ENCODE results near the gene WWOX. TPM values are rescaled to one million over a fixed set of nuclear protein-coding genes. Genes with fewer than 3 reads are reported as not detected.

The WWOX gene
- total RNA-seq, 1 experiment from 2014 or later = 15.6 TPM

- no peak overlapping the region for H3K27ac ChIP-seq (ENCODE audit: insufficient read length, low read depth, low read length)
- no peaks in the 10 kb centered on the region for H3K79me2 ChIP-seq (ENCODE audit: insufficient read depth, low read length)
- no peak overlapping the region for H3K27ac Mint-ChIP-seq
- H3K18ac ChIP-seq (ENCODE audit: insufficient read length, low read depth, low read length) = no peak overlapping the region
- TF ChIP-seq, protein P1, sequence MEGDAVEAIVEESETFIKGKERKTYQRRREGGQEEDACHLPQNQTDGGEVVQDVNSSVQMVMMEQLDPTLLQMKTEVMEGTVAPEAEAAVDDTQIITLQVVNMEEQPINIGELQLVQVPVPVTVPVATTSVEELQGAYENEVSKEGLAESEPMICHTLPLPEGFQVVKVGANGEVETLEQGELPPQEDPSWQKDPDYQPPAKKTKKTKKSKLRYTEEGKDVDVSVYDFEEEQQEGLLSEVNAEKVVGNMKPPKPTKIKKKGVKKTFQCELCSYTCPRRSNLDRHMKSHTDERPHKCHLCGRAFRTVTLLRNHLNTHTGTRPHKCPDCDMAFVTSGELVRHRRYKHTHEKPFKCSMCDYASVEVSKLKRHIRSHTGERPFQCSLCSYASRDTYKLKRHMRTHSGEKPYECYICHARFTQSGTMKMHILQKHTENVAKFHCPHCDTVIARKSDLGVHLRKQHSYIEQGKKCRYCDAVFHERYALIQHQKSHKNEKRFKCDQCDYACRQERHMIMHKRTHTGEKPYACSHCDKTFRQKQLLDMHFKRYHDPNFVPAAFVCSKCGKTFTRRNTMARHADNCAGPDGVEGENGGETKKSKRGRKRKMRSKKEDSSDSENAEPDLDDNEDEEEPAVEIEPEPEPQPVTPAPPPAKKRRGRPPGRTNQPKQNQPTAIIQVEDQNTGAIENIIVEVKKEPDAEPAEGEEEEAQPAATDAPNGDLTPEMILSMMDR (conservative IDR thresholded peaks at IDR 0.05) = no peak
- H3K4ac ChIP-seq (ENCODE audit: low read depth, low read length) = no peak overlapping the region
- no peaks in the 10 kb centered on the region for H4K20me1 ChIP-seq (ENCODE audit: control insufficient read depth, insufficient read depth, insufficient read length)
- H2BK120ac ChIP-seq (ENCODE audit: low read depth, low read length, poor library complexity, severe bottlenecking) = no peak overlapping the region
- no peak overlapping the region for H4K91ac ChIP-seq (ENCODE audit: insufficient read length, low read depth, low read length)
- H3K4me3 Mint-ChIP-seq = no peak overlapping the region
- no peak overlapping the region for H3K9ac ChIP-seq (ENCODE audit: extremely low read depth, insufficient read length, low read length)
- no peak overlapping the region for H3K23ac ChIP-seq (ENCODE audit: insufficient read length, low read depth, low read length)
- H3K27me3 ChIP-seq (ENCODE audit: insufficient read depth, low read length) = no peaks in the 10 kb centered on the region
- no peak overlapping the region for H3K56ac ChIP-seq (ENCODE audit: insufficient read length, low read depth, low read length)
- H2BK12ac ChIP-seq (ENCODE audit: insufficient read length, low read depth, low read length) = no peak overlapping the region
- H2AK5ac ChIP-seq (ENCODE audit: insufficient read length, low read length) = no peak overlapping the region
- H3K36me3 Mint-ChIP-seq (ENCODE audit: insufficient read depth in 1 of 3, low read depth in 3 of 3) = peaks cover 0 to 1% (median 0%) of the 10 kb centered on the region in 3 experiments; a peak in 2 of 7 replicates
- no peak overlapping the region for H3K4me2 ChIP-seq (ENCODE audit: insufficient read depth, insufficient read length, low read length)
- no peaks in the 10 kb centered on the region for H3K4me1 Mint-ChIP-seq
- H2BK20ac ChIP-seq (ENCODE audit: low read depth, low read length, poor library complexity, severe bottlenecking) = no peak overlapping the region
- no peaks in the 10 kb centered on the region for H3K27me3 Mint-ChIP-seq (ENCODE audit: low read depth)
- H4K5ac ChIP-seq (ENCODE audit: insufficient read length, low read depth, low read length) = no peak overlapping the region
- H3K4me1 ChIP-seq (ENCODE audit: insufficient read depth, low read length) = no peaks in the 10 kb centered on the region
- H2AFZ ChIP-seq (ENCODE audit: low read length) = no peak overlapping the region
- H3K9me3 ChIP-seq (ENCODE audit: control insufficient read depth, low read depth, low read length) = no peaks in the 10 kb centered on the region
- no peak overlapping the region for H4K8ac ChIP-seq (replicated peaks; ENCODE audit: insufficient read length, low read depth, low read length)
- H2BK15ac ChIP-seq (ENCODE audit: low read depth, low read length) = no peak overlapping the region
- H2BK5ac ChIP-seq (ENCODE audit: insufficient read length, low read length) = no peak overlapping the region
- no CpG with 5 or more reads among the region's 4 CpGs for WGBS (ENCODE audit: extremely low coverage, insufficient read length, low lambda C conversion rate)
- no peaks in the 10 kb centered on the region for H3K79me1 ChIP-seq (ENCODE audit: insufficient read depth, low read depth, low read length, poor library complexity, severe bottlenecking)
- no peaks in the 10 kb centered on the region; a peak in 1 of 5 replicates for H3K9me3 Mint-ChIP-seq
- H3K23me2 ChIP-seq (ENCODE audit: insufficient read length, low read depth, low read length, poor library complexity, severe bottlenecking) = peaks cover 2% of the 10 kb centered on the region
- DNase-seq = no peak
- no peak overlapping the region for H3T11ph ChIP-seq (ENCODE audit: low read length)
- no peak overlapping the region for H3K14ac ChIP-seq (ENCODE audit: insufficient read depth, low read length)
Measured at GRCh38 chr16:78930561-78930960, 831.1 kb downstream of the WWOX start.
